Fibroblast of lung (primary cell): ENCODE data around the gene CDX2. TPM values are rescaled to one million over a fixed set of nuclear protein-coding genes. Genes with fewer than 3 reads are reported as not detected.

Experiments
- DNase-seq, 2 donors: peaks; one replicate each; pipeline versions ENCODE4 v3.0.0 to v3.0.0-alpha.2; 2010; ENCODE audit warnings: low read depth in 2 of 2
- H2AFZ ChIP-seq: 2 replicates; pipeline ENCODE4 v1.5.1; 2012; ENCODE audit warnings: low read length, control low read depth, inconsistent platforms
- H3K27ac ChIP-seq: 2 replicates; pipeline ENCODE4 v1.5.1; 2011; ENCODE audit warnings: low read length, control low read depth; ENCODE audit not compliant: insufficient read depth
- H3K27me3 ChIP-seq: 2 replicates; pipeline ENCODE4 v1.5.1; 2011; ENCODE audit warnings: mild to moderate bottlenecking, low read length; ENCODE audit not compliant: control insufficient read depth, insufficient read depth
- H3K36me3 ChIP-seq: 2 replicates; pipeline ENCODE4 v1.5.1; 2011; ENCODE audit warnings: low read length; ENCODE audit not compliant: control insufficient read depth, insufficient read depth
- H3K4me1 ChIP-seq: 2 replicates; pipeline ENCODE4 v1.5.1; 2011; ENCODE audit warnings: low read length; ENCODE audit not compliant: control insufficient read depth, insufficient read depth; ENCODE audit errors: extremely low read depth
- H3K4me2 ChIP-seq: 2 replicates; pipeline ENCODE4 v1.5.1; 2011; ENCODE audit warnings: low read length, control low read depth; ENCODE audit not compliant: insufficient read depth; ENCODE audit errors: extremely low read depth
- H3K4me3 ChIP-seq, 4 experiments: fragments of 200-600 bp in 1 of 4; sonication (generic) in 1 of 4; replicated peaks in 1 of 4; 2 replicates each; pipeline ENCODE4 v1.5.1; 2011 to 2016; ENCODE audit warnings: low read length in 4 of 4, low read depth in 3 of 4, mild to moderate bottlenecking in 3 of 4, control low read depth in 2 of 4, inconsistent platforms in 1 of 4, mixed read lengths in 1 of 4; ENCODE audit not compliant: insufficient read depth in 1 of 4; ENCODE audit errors: control extremely low read depth in 1 of 4
- H3K79me2 ChIP-seq: 2 replicates; pipeline ENCODE4 v1.5.1; 2012; ENCODE audit warnings: mild to moderate bottlenecking, low read length, inconsistent platforms; ENCODE audit not compliant: control insufficient read depth, insufficient read depth
- H3K9ac ChIP-seq: 2 replicates; pipeline ENCODE4 v1.5.1; 2011; ENCODE audit warnings: mild to moderate bottlenecking, low read length, control low read depth; ENCODE audit not compliant: insufficient read depth
- H3K9me3 ChIP-seq: 2 replicates; pipeline ENCODE4 v1.5.1; 2012; ENCODE audit warnings: low read depth, low read length; ENCODE audit not compliant: control insufficient read depth, insufficient read depth
- H4K20me1 ChIP-seq: 2 replicates; pipeline ENCODE4 v1.5.1; 2011; ENCODE audit warnings: low read length; ENCODE audit not compliant: control insufficient read depth, insufficient read depth; ENCODE audit errors: extremely low read depth
- EZH2 ChIP-seq: IDR thresholded peaks from 2 replicates; pipeline ENCODE4 v1.5.1; 2012; ENCODE audit warnings: low read length, control low read depth, mild to moderate bottlenecking; ENCODE audit errors: missing control alignments
- polyA plus RNA-seq, 2 donors: library from polyadenylated mRNA; depleted of rRNA in 1 of 2; stranded (reverse) in 1 of 2; unstranded in 1 of 2; fragments of >200 nt; gene quantifications; 2 replicates each; pipeline ENCODE4 v1.2.1, GENCODE V29; 2011 to 2012; ENCODE audit warnings: missing spikeins in 1 of 2
- total RNA-seq: library from RNA; depleted of rRNA; stranded (reverse); fragments of >200 nt; gene quantifications from 2 replicates; pipeline ENCODE4 v1.2.1, GENCODE V29; 2014
- TF ChIP-seq, protein P1 (sequence below), 2 donors: IDR thresholded peaks in 1 of 2; conservative IDR thresholded peaks in 1 of 2; 1 replicate in 1 of 2; 2 replicates in 1 of 2; pipeline ENCODE4 v1.5.1; 2011 to 2012; ENCODE audit warnings: low read length in 2 of 2, control low read depth in 1 of 2, inconsistent platforms in 1 of 2, low read depth in 1 of 2, mild to moderate bottlenecking in 1 of 2

CDX2 gene
- total and polyA plus RNA-seq, 2 donors (not counting 1 experiment from before 2014, with no cell fraction given): not detected

DNA sequence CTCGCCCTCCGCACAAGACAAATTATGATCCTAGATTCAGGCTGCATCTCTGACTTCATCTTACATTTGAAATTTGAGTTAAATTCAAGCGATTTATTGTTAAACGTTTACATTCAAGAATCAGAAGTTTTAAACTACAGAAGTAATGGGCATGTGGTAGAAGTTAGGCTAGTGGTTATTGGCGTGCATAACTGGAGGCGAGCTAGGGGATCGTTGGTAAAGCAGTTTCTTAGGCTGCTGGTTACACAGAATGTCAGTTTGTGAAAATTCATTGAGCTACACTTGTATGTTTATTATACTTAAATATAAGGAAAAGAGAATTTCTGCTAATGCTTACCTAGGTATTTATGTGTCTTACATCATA, 733 bp upstream of the CDX2 start:
- Histone ChIP-seq H3K27ac (no peak overlapping the region), H3K9me3 (no peaks in the 10 kb centered on the region), H2AFZ (no peak overlapping the region), H3K4me3 (no peak overlapping the region), H3K9ac (no peak overlapping the region), H3K79me2 (no peaks in the 10 kb centered on the region), H3K27me3 (peaks cover 72% of the 10 kb centered on the region), H3K36me3 (no peaks in the 10 kb centered on the region), H3K4me2 (no peak overlapping the region), H4K20me1 (no peaks in the 10 kb centered on the region), H3K4me1 (no peaks in the 10 kb centered on the region)
- no peak for DNase-seq
- TF ChIP-seq EZH2: no peak
- TF ChIP-seq, protein P1, sequence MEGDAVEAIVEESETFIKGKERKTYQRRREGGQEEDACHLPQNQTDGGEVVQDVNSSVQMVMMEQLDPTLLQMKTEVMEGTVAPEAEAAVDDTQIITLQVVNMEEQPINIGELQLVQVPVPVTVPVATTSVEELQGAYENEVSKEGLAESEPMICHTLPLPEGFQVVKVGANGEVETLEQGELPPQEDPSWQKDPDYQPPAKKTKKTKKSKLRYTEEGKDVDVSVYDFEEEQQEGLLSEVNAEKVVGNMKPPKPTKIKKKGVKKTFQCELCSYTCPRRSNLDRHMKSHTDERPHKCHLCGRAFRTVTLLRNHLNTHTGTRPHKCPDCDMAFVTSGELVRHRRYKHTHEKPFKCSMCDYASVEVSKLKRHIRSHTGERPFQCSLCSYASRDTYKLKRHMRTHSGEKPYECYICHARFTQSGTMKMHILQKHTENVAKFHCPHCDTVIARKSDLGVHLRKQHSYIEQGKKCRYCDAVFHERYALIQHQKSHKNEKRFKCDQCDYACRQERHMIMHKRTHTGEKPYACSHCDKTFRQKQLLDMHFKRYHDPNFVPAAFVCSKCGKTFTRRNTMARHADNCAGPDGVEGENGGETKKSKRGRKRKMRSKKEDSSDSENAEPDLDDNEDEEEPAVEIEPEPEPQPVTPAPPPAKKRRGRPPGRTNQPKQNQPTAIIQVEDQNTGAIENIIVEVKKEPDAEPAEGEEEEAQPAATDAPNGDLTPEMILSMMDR (conservative IDR thresholded peaks at IDR 0.05 in 1 of 2, IDR thresholded peaks at IDR 0.05 in 1 of 2; ENCODE audit: low read depth in 1 of 2, low read length in 2 of 2): no peak

DNA sequence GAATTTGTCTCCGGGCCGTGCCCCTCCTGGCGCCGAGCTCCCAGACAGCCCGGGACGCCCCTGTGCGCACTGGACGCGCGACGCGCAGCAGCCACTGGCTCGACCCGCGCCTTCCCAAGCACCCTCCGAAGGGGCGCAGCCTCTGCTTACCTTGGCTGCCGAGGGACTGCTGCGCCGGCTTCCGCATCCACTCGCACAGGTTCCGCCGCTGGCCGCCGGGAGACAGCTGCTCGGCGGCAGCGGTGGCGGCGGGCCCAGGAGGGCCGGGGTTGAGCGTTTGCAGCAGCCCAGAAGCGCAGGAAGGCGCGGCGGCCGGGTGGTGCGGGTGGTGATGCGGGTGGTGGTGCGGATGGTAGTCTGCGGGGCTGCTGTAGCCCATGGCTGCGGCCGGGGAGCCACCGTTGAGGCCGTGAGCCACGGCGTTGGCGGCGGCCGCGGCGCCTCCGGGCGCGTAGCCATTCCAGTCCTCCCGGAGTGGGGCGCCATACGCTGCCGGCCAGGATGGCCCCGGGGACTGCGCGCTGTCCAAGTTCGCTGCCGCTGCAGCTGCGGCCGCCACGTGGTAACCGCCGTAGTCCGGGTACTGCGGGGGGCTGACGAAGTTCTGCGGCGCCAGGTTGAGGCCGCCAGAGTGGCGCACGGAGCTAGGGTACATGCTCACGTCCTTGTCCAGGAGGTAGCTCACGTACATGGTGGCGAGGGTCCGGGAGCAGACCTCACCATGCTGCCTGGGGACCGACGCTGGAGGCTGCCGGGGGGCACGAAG, 616 bp downstream of the CDX2 start:
- Histone ChIP-seq H3K27me3 (peaks cover 74% of the 10 kb centered on the region), H3K4me3 (no peak overlapping the region), H3K27ac (no peak overlapping the region), H4K20me1 (no peaks in the 10 kb centered on the region), H2AFZ (no peak overlapping the region), H3K4me2 (no peak overlapping the region), H3K79me2 (no peaks in the 10 kb centered on the region), H3K9me3 (no peaks in the 10 kb centered on the region), H3K4me1 (no peaks in the 10 kb centered on the region), H3K36me3 (no peaks in the 10 kb centered on the region), H3K9ac (no peak overlapping the region)
- no peak for DNase-seq
- TF ChIP-seq, protein P1 (conservative IDR thresholded peaks at IDR 0.05 in 1 of 2, IDR thresholded peaks at IDR 0.05 in 1 of 2; ENCODE audit: low read depth in 1 of 2, low read length in 2 of 2): no peak
- peak; percentile 80 for TF ChIP-seq EZH2

DNA sequence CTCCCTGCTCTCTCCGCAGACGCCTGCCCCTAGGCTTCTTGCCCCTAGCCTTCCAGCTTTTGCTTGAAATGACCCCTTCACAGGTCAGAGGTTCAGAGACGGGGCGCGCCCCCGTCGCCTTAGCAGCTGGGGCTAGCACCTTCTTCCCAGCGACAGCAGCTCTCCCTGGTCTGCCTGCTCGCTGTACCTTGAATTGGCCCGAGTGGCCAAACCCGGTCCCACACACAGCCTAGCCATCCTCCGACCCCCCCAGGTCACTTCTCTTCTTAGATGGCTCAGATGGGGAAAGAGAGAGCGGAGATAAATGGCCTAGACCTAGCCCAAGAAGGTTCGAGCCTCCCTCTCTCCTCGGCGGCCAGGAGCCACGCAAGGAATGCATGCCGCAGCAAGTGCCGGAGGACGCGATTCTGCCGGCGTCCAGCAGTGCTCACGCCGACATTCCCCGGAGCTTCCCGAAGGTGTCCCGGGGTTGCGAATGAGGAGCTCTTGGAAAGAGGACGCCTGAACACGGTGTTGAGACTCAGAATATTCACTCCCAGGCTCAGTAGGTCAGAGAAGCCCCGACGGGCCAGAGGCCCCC, 1.3 kb downstream of the CDX2 start:
- Histone ChIP-seq H3K27ac (no peak overlapping the region), H3K27me3 (peaks cover 71% of the 10 kb centered on the region), H3K36me3 (no peaks in the 10 kb centered on the region), H3K9ac (no peak overlapping the region), H3K4me2 (no peak overlapping the region), H3K4me1 (no peaks in the 10 kb centered on the region), H4K20me1 (no peaks in the 10 kb centered on the region), H3K79me2 (no peaks in the 10 kb centered on the region), H3K4me3 (no peak overlapping the region), H3K9me3 (no peaks in the 10 kb centered on the region), H2AFZ (no peak overlapping the region)
- DNase-seq: no peak
- peak; percentile 76 for TF ChIP-seq EZH2
- TF ChIP-seq, protein P1 (conservative IDR thresholded peaks at IDR 0.05 in 1 of 2, IDR thresholded peaks at IDR 0.05 in 1 of 2; ENCODE audit: low read depth in 1 of 2, low read length in 2 of 2): no peak
